HG03045 (cell line): ENCODE data around the gene RNFT2.
"Not testable (repeated sequence)": the region's sequence is repeated elsewhere in the genome, so short reads cannot be mapped to it uniquely, and the experiment has no call there.

Source experiments
- ATAC-seq: cut with Tn5 transposase; IDR thresholded peaks from one replicate; pipeline ENCODE4 v1.9.1; 2021; ENCODE audit warnings: mild to moderate bottlenecking, moderate library complexity; ENCODE audit not compliant: unreplicated experiment

The RNFT2 gene

GRCh38 chr12:116789562-116789961 lies 51.4 kb downstream of the RNFT2 start:
- ATAC-seq, result not testable (repeated sequence)

- no peak for ATAC-seq
Observed at GRCh38 chr12:116790066-116790465, 52.0 kb downstream of the RNFT2 start.

- ATAC-seq, result no peak
Observed at GRCh38 chr12:116792403-116792802, 54.3 kb downstream of the RNFT2 start.

GRCh38 chr12:116794725-116795124 lies 56.6 kb downstream of the RNFT2 start:
- ATAC-seq, result no peak

GRCh38 chr12:116797885-116798284 lies 59.8 kb downstream of the RNFT2 start:
- no peak for ATAC-seq

- no peak for ATAC-seq
Observed at GRCh38 chr12:116798719-116799118, 60.6 kb downstream of the RNFT2 start.

GRCh38 chr12:116799955-116800354 lies 61.8 kb downstream of the RNFT2 start:
- ATAC-seq, result no peak

GRCh38 chr12:116800918-116801317 lies 62.8 kb downstream of the RNFT2 start:
- no peak for ATAC-seq

GRCh38 chr12:116802018-116802417 lies 63.9 kb downstream of the RNFT2 start:
- ATAC-seq, result no peak

GRCh38 chr12:116803013-116803736 lies 65.1 kb downstream of the RNFT2 start:
- no peak for ATAC-seq

GRCh38 chr12:116804051-116804450 lies 65.9 kb downstream of the RNFT2 start:
- no peak for ATAC-seq

- no peak for ATAC-seq
Observed at GRCh38 chr12:116806845-116807440, 68.8 kb downstream of the RNFT2 start.

GRCh38 chr12:116807546-116807945 lies 69.4 kb downstream of the RNFT2 start:
- no peak for ATAC-seq

GRCh38 chr12:116808113-116809105 lies 70.3 kb downstream of the RNFT2 start:
- no peak for ATAC-seq

GRCh38 chr12:116812238-116812637 lies 74.1 kb downstream of the RNFT2 start:
- ATAC-seq, result no peak

GRCh38 chr12:116813271-116814041 lies 75.3 kb downstream of the RNFT2 start:
- no peak for ATAC-seq

GRCh38 chr12:116814766-116815165 lies 76.7 kb downstream of the RNFT2 start:
- ATAC-seq, result not testable (repeated sequence)

GRCh38 chr12:116818341-116818856 lies 80.3 kb downstream of the RNFT2 start:
- peak; percentile 3 for ATAC-seq

- peak; percentile 86 for ATAC-seq
Observed at GRCh38 chr12:116818948-116819832, 81.1 kb downstream of the RNFT2 start.
